KMS-11 (cell line): ENCODE data around the gene MED17.

Experiments used
- H2AFZ ChIP-seq: fragments of 200-600 bp; sonication (generic); 2 replicates; pipeline ENCODE4 v1.6.1; 2016; ENCODE audit warnings: antibody characterized with exemption, mixed run types, low read depth
- H3K27ac ChIP-seq: fragments of 200-600 bp; sonication (generic); 2 replicates; pipeline ENCODE4 v1.6.1; 2016; ENCODE audit warnings: mild to moderate bottlenecking, mixed run types
- H3K27me3 ChIP-seq: fragments of 200-600 bp; sonication (generic); 2 replicates; pipeline ENCODE4 v1.6.1; 2017; ENCODE audit warnings: mild to moderate bottlenecking, low read depth, mixed run types, moderate library complexity; ENCODE audit not compliant: insufficient read depth
- H3K36me3 ChIP-seq: fragments of 200-600 bp; sonication (generic); 2 replicates; pipeline ENCODE4 v1.6.1; 2017; ENCODE audit warnings: mild to moderate bottlenecking, mixed run types; ENCODE audit not compliant: insufficient read depth
- H3K4me1 ChIP-seq: fragments of 200-600 bp; sonication (generic); 2 replicates; pipeline ENCODE4 v1.6.1; 2016; ENCODE audit warnings: mild to moderate bottlenecking, low read depth, mixed run types; ENCODE audit not compliant: poor library complexity, severe bottlenecking
- H3K4me2 ChIP-seq: fragments of 200-600 bp; sonication (generic); 2 replicates; pipeline ENCODE4 v1.7.0; 2016; ENCODE audit warnings: mild to moderate bottlenecking, mixed run types
- H3K4me3 ChIP-seq: fragments of 200-600 bp; sonication (generic); IDR thresholded peaks from 2 replicates; pipeline ENCODE4 v1.6.1; 2017; ENCODE audit warnings: low read depth, low read length, mixed read lengths; ENCODE audit not compliant: insufficient read depth
- H3K79me2 ChIP-seq: fragments of 200-600 bp; sonication (generic); 2 replicates; pipeline ENCODE4 v1.6.1; 2016; ENCODE audit warnings: low read depth, mixed run types; ENCODE audit not compliant: insufficient read depth
- H3K9ac ChIP-seq: fragments of 200-600 bp; sonication (generic); 2 replicates; pipeline ENCODE4 v1.6.1; 2016; ENCODE audit warnings: mild to moderate bottlenecking, mixed run types
- H4K20me1 ChIP-seq: fragments of 200-600 bp; sonication (generic); 2 replicates; pipeline ENCODE4 v1.6.1; 2016; ENCODE audit warnings: mild to moderate bottlenecking, mixed run types; ENCODE audit not compliant: insufficient read depth
- TF ChIP-seq, protein P1 (sequence below): fragments of 200-600 bp; sonication (generic); conservative IDR thresholded peaks from 2 replicates; pipeline ENCODE4 v1.6.1; 2017; ENCODE audit warnings: low read depth, mild to moderate bottlenecking, antibody characterized with exemption, low read length, moderate library complexity, mixed read lengths

Gene MED17

DNA sequence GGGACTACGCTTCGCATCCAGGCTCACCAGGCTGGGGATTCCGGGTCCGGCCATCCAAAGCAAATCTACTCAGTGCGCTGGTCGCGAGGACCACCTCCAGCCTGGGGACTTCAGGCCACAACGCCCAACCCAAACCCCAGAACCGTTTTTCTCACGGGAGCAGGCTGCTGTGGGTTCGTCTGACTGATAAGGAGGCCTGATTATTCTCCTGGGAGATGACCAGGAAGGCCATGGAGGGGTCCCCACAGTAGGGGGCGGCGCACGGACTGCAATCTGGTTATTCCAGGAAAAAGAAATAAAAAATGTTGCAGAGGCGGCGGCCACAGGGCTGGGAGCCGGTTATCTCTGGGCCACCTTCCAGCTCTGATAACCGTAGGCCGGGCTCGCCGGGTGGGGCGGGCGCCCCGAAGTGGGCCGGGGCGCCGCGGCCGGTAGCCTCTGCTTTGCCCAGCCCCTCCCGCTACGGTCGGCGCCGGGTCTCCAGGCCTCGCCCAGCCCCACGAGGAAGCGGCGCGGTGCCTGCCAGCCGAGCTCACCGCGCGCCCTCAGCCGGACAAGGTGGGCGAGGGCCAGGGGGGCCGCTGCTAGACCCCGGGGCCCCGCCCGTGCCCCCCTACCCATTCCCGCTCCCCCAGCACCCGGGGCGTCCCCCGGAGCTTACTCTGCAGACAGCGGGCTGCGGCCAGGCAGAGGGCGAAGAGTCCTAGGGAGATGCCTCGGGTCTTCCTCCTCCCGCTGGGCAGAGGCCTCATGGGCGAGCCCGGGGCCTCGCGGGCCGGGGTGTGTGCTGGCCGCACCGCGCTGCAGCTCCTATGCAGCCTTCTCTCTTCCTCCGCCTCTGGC lies 65.9 kb downstream of the MED17 start:
- H3K36me3 ChIP-seq = no peaks in the 10 kb centered on the region
- H2AFZ ChIP-seq = no peak overlapping the region
- no peak overlapping the region for H3K9ac ChIP-seq
- H3K79me2 ChIP-seq = no peaks in the 10 kb centered on the region
- H3K4me2 ChIP-seq = no peak overlapping the region
- H3K27me3 ChIP-seq = no peaks in the 10 kb centered on the region
- no peaks in the 10 kb centered on the region for H3K4me1 ChIP-seq
- H3K27ac ChIP-seq = no peak overlapping the region
- no peaks in the 10 kb centered on the region for H4K20me1 ChIP-seq
- TF ChIP-seq, protein P1, sequence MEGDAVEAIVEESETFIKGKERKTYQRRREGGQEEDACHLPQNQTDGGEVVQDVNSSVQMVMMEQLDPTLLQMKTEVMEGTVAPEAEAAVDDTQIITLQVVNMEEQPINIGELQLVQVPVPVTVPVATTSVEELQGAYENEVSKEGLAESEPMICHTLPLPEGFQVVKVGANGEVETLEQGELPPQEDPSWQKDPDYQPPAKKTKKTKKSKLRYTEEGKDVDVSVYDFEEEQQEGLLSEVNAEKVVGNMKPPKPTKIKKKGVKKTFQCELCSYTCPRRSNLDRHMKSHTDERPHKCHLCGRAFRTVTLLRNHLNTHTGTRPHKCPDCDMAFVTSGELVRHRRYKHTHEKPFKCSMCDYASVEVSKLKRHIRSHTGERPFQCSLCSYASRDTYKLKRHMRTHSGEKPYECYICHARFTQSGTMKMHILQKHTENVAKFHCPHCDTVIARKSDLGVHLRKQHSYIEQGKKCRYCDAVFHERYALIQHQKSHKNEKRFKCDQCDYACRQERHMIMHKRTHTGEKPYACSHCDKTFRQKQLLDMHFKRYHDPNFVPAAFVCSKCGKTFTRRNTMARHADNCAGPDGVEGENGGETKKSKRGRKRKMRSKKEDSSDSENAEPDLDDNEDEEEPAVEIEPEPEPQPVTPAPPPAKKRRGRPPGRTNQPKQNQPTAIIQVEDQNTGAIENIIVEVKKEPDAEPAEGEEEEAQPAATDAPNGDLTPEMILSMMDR = no peak
- H3K4me3 ChIP-seq = no peak overlapping the region

DNA sequence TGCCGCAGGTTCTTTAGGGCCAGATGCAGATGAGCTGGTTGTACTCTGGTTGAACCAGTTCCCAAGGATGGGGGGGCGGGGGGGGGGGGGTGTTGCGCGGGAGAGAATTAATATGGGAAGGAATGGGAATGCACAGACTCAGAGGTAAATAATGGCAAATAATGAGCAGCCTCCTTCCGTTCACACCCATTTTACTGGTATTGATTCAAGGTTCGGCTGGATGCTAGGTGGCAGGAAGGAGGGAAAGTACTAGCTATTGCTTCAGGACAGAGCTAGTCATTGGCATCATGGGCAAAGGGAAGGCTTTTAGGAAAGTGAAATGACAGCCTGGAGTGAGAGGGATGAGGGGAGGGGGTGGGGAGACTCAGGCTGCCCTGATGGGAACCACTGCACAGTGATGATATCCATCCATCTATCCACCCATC lies 66.5 kb downstream of the MED17 start, which contains the start of gene VSTM5:
Gene VSTM5, minus strand, starts transcription at position 25 of the 425 bp plus-strand sequence. CDS start 116 bp downstream, outside the sequence.
- H2AFZ ChIP-seq = no peak within 1 kb of the TSS
- no peaks in the 10 kb centered on the region for H3K79me2 ChIP-seq
- TF ChIP-seq, protein P1 = no peak
- no peak within 1 kb of the TSS for H3K4me3 ChIP-seq
- no peaks in the 10 kb centered on the region for H3K27me3 ChIP-seq
- H3K36me3 ChIP-seq = no peaks in the 10 kb centered on the region
- H3K9ac ChIP-seq = no peak within 1 kb of the TSS
- no peak within 1 kb of the TSS for H3K4me2 ChIP-seq
- no peaks in the 10 kb centered on the region for H4K20me1 ChIP-seq
- H3K27ac ChIP-seq = no peak within 1 kb of the TSS
- H3K4me1 ChIP-seq = no peaks in the 10 kb centered on the region

DNA sequence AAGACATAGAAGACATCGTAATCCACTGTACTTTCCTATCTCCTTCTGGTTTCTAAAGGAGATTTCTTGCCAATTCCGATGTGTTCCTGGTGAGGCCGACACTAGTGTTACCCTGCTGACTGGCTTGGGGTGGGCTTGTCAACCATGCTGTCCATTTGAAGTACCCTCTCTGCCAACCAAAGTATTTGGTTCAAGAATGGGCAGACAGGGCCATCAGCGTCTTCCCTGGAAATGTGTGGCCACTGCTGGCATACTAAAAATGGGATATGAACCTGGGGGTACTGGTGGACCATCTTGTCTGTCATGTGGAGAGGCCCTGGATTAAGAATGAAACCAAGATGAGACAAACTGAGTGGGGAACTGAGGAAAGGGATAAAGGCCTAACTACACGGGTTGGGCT lies 68.2 kb downstream of the MED17 start:
- no peak overlapping the region for H3K9ac ChIP-seq
- no peaks in the 10 kb centered on the region for H3K36me3 ChIP-seq
- TF ChIP-seq, protein P1 = no peak
- H3K27me3 ChIP-seq = no peaks in the 10 kb centered on the region
- no peak overlapping the region for H3K27ac ChIP-seq
- no peak overlapping the region for H3K4me3 ChIP-seq
- no peaks in the 10 kb centered on the region for H3K79me2 ChIP-seq
- no peak overlapping the region for H3K4me2 ChIP-seq
- H3K4me1 ChIP-seq = no peaks in the 10 kb centered on the region
- no peak overlapping the region for H2AFZ ChIP-seq
- no peaks in the 10 kb centered on the region for H4K20me1 ChIP-seq

DNA sequence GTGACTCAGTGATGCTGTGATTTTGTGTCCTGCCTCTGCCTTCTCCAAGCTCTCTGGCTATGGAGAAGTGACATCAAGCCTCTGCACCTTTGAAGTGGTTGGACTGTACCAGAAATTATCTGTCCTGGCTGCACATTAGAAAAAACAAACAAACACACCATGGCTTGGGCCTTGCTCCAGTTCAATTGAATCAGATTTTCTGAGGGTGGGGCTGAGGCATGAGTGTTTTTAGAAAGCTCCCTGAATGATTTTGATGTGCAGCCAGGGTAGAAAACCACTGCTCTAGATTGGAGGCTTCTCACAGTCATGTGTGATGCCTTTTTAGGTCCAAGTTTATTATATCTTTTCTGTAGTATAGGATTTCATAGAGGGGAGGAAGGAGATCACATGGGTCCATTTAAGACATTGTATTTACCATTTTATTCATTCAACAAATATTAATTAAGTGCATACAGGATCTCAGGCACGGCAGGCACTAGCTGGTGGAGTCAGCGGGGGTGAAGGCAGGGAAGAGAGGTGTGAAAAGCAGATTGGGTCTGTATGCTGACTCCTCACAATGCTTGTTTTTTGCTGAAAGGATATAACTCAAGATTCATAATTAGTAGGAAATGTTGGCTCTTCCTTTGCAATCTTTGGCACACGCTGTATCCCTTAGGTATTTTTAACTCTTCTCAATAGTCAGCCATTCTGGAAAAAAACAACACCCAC lies 73.5 kb downstream of the MED17 start:
- H3K4me2 ChIP-seq = no peak overlapping the region
- TF ChIP-seq, protein P1 = no peak
- H3K79me2 ChIP-seq = no peaks in the 10 kb centered on the region
- no peaks in the 10 kb centered on the region for H4K20me1 ChIP-seq
- no peaks in the 10 kb centered on the region for H3K27me3 ChIP-seq
- H3K4me1 ChIP-seq = no peaks in the 10 kb centered on the region
- no peaks in the 10 kb centered on the region for H3K36me3 ChIP-seq
- no peak overlapping the region for H3K27ac ChIP-seq
- H3K9ac ChIP-seq = no peak overlapping the region
- H3K4me3 ChIP-seq = no peak overlapping the region
- H2AFZ ChIP-seq = no peak overlapping the region
